GM19397 (cell line): ENCODE data around the gene CMIP.

Experiments used
- ATAC-seq: cut with Tn5 transposase; IDR thresholded peaks from one replicate; pipeline ENCODE4 v1.9.1; 2021; ENCODE audit warnings: mild to moderate bottlenecking, moderate library complexity; ENCODE audit not compliant: unreplicated experiment

The CMIP gene

DNA sequence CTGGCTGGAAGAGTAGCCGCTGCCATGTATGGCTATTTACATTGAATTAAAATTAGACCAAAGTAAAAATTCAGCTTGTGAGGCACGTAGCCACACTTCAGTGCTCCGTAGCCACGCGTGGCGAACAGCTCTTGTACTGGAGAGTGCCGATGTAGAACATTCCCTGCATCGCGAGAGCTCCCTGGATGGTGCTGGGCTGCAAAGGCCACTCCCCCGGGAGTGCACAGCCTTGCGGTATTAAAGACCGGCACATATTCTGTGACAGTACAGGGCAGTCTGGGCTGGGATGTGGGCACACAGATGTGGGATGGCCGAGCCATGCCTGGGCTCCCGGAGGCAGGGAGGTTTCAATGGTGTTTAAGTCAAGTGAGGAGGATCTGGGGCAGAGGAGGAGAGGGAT, 102.2 kb downstream of the CMIP start:
- ATAC-seq: no peak

DNA sequence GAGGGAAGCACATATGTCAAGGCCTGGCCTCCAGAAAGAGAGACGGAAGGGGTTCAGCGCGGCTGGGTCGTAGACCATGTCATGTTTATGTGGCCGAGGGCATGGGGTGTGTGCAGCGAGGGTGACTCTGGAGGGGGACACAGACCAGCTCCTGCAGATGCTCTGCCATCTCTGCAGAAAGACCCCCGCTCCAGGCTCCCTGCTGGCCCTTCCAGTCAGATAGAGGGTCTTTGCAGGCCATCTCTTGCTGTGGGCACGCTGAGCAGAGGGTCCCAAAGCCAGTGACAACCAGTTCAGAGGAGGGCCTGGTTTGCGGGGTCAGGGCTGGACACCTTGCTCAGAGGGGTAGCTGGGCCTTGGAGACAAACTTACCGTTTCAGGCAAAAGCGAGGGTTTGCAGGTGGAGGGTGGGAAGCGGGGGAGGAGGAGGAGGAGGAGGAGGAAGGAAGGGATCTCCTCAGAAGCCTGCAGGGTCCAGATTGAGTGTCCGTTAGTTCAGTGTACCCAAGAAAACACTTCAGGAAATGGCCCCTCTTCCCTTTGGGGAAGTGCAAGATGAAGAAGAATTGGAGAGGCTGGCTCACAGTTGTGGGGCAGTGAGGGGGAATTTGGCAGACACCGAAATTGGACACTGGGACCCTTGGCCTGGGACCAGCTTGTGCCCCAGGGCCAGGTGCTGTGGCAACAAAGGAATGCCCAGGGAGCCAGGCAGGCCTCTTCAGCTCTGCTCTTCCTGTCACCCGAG, 102.8 kb downstream of the CMIP start:
- no peak for ATAC-seq

DNA sequence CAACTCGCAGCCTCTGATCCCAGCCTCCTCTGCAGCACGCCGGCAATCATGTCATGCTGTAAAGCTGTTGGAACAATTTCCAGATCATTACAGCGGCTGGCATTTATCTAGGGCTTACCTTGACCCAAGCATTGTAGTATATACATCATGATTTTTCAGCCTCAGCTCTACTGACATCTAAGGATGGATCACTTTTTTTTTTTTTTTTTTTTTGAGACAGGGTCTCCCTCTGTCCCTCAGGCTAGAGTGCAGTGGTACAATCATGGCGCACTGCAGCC, 103.3 kb downstream of the CMIP start:
- no peak for ATAC-seq

DNA sequence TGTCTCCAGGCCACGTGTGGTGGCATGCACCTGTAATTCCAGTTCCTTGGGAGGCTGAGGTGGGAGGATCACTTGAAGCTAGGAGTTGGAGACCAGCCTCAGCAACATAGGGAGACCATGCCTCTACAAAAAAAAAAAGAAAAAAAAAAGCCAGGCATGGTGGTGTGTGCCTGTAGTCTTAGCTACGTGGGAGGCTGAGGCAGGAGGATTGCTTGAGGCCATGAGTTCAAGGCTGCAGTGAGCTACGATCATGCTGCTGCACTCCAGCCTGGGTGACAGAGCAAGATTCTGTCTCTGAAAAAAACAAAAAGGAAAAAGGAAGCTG, 103.9 kb downstream of the CMIP start:
- ATAC-seq: no peak

DNA sequence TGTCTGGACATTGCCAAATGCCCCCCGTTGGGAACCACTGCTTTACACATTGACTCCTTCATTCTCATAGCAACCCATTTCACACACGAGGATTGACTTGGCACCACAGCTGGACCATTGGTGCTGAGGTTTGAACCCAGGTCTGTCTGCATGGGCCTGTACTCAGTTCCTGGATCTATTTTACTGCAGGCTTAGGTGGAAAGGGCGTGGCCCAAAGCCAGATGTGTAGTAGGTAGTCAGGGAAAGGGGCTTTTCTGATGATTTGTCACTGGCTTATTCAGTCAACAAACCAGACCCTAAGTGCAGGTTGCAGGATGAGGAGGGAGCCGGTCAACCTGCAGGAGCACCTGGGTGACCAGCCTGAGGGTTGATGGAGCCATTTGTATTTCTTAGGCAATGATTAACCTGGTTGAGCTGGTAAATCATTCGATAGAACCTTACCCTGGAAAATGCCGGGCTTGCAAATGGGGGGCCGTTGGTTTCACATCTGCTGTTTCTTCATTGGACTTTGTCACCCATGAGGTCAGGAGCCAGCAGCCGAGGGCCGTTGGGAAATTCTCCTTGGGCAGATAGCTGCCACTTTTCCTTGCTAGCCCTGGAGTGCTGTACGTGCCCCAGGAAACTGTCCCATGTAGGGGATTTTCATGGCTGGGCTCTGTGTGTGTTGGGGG, 104.4 kb downstream of the CMIP start:
- ATAC-seq: no peak

DNA sequence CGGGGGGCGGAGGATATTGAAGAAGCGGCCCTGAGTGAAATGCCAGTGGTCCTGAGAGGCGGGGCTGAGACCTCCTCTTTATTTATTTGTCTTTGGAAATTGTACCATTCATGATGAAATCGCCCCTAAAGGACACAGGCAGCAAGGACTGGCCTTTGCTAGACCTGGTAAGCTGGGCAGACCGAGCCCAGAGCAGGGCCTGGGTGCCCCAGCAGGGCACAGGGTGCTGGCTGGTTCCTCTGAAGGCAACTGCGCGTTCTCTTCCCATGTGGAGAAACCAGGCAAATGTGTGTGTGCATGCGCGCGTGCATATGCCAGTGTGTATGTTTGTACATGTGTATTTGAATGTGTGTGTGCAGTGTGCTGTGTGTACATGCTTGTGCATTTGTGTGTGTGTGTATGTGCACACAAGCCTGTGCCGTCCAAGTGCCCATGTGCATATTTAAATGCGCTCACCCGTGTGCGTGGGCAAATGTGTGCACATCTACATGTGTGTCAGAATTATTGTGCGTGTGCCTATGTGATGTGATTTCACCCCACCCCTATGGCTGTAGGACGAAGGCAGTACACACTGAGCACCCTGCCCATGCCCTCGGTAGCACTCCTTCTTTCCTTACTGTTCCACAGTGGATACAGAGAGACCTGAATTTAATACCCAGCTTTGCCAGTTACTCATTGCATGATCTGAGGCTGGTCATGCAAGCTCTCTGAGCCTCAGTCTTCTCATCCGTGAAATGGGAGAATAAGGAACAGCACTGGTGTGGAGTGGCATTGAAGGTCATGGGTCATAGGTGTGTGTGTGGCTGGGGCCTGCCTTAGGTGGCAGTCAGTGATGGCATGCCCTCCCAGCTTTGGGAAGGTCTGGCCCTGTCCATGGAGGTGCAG, 105.2 kb downstream of the CMIP start:
- no peak for ATAC-seq

DNA sequence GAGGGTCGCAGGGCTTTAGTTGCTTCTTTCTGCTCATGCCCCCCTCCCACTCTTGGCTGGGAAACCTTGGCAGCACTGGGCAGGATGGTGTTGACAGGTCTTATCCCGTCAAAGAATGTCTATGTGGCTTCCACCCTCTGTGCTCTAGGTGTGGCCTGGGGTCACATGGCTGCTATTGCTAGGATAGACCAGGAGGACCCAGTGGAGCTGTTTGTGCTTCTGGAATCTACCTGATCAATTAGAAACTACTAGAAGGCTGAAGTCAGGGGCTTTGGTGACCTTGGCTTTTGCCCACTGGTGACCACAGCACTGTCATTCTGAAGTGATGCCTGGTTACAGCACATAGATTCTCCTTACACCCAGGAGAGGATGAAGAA, 105.8 kb downstream of the CMIP start:
- ATAC-seq: no peak

DNA sequence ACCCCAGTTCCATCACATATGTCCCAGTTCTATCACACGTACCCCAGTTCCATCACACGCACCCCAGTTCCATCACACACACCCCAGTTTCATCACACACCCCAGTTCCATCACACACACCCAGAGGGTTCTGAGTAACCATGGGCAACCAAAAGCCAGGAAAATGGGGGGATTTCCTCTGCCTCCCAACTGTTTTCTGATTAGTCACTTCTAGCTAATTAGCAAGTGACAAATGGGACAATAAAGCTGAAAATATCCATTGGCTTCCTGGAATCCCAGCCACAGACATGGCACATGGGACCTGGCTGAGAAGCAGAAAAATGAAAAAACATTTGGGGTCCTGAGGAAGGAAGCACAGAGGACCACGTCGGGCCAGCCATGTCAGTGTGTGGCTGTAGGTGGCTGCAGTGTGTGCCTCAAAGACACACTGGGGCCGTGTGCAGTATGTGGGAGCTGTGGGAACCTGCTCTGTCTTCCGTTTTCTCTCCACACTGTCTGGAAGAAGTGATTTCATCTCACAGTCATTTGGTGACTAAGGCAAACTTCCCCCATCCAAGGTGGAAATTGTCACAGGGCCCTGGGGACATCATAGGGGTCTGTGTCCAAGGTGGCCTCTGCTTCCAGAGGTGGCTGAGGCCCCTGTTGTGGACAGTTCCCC, 106.7 kb downstream of the CMIP start:
- ATAC-seq: no peak

DNA sequence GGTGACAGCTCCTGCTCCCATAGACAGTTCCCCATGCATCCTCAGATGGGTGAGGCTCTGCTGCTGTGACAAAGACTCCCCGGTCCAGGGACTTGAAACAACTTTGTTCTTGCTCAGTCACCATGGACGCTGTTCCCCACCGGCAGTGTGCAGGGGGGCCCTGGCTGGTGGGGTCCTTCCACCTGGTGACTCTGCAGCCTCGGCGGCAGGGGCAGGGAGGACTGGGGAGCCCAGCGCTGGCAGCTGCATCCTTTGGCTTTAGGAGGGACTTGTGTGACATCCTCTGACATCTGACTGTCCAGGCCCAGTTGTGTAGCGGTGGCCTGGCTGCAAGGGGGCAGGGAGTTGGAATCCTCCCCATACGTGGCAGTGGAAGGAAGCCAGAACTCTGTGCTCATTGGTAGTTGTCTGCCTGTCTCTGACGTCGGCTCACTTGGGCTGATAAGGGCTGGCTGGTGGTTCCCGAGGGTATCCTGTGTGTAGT, 107.3 kb downstream of the CMIP start:
- ATAC-seq: no peak

DNA sequence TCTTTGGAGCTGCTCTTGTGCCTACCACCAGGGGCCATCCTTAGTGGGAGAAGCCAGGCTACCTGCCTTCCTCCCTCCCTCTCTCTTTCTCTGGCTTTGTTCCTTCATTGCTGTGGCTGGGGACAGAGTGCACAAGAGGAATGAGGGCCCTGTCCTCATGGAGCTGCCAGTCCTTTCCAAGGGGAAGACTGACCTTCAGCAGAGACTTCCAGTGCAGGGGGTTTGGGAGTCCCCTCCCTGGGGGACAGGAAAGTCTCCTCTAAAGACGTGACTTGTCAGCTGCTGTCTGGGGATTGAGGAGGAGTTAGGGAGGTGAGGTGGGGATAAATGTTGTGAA, 108.1 kb downstream of the CMIP start:
- ATAC-seq: no peak

DNA sequence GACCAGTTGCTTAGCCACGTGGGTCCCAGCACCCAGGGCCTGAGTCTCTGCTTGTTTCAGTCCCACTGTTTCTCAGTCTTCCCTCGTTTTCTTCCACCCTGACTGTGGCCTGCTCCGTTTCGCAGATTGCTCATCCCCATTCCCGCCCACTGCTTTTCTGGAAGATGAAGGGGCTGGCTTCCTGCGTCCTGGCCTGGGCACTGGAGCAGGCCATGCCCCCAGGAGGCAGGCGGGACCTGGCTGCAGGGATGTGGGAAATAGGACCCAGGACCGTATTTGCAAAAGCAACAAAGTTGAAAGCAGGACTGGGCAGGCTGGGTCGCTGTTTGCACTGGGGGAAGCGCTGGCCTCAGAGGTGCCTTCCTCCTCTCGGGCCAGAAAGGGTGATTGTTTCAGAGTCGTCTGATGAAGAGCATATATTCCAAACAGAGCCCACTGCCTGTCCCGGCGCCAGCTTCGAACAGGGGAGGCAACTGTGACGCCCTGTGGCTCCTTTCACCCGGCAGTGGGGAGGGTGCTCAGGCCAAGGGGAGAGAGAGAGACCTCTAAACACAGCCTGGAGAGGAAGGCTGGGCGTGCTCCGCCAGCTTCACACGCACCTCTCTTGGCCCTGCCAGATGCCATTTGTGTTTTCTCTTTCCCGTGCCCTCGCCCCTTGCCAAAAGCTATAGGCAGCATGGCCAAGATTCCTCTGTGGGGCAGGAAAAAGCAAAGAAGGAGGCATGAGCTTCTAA, 108.6 kb downstream of the CMIP start:
- ATAC-seq: no peak

DNA sequence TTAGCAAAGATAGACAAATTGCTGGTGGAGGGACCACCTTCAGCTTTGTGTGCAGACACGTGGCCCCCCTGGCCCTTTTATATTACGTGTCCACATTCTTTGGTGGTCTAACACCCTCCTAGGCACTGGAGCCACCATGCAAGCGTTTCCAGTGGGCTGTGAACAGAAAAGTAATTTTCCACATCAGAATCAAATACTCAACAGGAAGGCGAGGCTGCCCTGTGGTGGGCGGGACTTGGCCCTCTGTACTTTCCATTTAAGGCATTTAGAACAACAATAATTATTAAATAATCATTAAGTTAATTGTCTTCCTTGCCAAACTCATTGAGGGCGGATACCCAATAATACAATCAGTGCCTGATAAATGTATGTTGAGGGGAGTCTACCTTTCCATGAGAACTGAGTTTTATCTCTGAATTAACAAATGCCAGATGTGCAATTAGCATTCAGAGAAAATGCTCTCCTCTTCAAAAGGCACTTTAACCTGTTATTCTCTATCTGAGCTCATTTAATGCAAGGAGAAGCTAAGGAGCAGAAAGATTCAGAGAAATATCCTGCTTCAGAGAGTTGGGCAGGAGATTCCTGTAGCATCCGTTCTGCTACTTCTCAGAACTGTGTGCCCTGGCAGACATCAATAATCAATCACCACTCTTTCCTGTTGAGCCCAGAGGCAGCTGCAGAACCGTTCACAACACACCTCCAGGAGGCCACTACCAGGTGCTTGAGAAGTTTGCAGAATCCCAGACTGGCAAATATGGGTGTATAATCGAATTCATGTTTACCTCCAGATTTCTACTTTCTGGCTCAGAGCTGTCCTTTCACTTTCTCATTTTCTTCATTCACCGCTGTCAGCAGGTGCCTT, 109.4 kb downstream of the CMIP start:
- ATAC-seq: no peak

DNA sequence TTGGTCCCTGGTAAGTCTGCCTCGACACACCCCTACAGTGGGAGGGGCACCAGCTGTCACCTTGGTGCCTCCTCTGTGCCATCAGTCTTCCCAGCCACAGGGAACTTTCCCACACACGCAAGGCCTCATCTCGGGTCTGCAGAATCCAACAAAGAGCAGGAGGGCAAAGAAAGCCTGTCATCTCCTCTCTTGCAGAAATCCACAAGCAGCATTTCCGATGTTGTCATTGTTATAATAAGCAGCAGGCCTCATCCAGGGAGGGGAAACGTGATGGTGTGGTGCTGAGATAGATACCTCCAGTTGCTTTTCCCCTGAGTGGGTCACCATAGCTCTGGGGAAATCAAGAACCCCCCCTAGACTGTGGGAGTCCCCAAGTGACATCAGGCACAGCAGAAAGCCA, 110.4 kb downstream of the CMIP start:
- ATAC-seq: no peak

DNA sequence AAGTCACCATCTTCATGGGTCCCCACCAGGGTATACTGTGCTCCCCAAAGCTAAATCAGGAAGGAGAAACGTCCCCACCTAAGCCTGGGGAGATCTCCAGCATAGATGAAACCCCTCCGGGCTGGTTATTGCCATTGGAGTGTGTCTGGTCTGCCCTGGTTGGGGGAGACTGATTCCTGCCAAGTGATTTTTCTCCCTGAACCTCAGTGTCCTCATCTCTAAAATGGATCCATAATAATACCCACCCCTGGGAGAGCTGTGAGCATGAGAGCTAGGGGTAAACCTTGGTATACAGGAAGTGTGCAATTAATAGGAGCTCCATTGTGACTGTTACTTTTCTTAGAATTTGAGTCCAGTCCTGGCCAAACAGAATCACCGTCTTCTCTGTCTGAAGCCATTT, 111.1 kb downstream of the CMIP start:
- no peak for ATAC-seq

DNA sequence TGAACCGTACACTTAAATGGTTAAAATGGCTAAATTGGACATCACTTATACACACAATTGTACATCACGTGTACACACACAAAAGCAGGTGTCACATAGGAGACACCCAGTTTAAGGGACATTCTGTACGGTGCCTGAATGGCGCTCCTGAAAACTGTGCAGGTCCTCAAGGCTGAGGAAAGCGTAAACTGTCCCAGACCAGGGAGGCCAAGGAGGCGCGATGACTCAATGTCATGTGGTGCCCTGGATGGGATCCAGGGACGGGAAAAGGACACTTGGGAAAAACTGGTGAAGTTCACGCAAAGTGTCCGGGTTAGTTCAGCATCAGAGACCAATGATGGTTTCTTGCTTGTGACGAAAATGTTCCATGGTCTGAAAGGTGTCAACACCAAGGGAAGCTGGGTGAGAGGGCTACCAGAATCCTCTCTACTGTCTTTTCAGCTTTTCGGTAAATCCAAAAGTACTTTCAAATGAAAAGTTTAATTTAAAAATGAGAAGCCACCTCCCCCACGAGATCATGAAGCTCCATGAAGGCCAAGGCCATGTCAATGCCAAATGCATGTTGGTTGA, 112.2 kb downstream of the CMIP start:
- no peak for ATAC-seq

DNA sequence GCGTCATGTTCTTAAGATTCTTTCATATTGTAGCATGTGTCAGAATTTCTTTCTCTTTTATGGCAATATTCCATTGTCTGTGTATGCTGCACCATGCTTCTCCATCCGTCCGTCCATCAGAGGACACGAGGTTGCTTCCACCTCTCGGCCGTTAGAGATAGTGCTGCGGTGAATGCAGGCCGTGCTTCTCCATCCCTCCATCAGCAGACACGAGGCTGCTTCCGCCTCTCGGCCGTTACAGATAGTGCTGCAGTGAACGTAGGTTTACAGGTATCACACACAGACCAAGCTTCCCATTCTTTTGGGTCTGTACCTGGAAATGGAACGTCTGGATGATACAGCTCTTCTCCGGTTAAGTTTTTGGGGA, 113.5 kb downstream of the CMIP start:
- ATAC-seq: no peak

DNA sequence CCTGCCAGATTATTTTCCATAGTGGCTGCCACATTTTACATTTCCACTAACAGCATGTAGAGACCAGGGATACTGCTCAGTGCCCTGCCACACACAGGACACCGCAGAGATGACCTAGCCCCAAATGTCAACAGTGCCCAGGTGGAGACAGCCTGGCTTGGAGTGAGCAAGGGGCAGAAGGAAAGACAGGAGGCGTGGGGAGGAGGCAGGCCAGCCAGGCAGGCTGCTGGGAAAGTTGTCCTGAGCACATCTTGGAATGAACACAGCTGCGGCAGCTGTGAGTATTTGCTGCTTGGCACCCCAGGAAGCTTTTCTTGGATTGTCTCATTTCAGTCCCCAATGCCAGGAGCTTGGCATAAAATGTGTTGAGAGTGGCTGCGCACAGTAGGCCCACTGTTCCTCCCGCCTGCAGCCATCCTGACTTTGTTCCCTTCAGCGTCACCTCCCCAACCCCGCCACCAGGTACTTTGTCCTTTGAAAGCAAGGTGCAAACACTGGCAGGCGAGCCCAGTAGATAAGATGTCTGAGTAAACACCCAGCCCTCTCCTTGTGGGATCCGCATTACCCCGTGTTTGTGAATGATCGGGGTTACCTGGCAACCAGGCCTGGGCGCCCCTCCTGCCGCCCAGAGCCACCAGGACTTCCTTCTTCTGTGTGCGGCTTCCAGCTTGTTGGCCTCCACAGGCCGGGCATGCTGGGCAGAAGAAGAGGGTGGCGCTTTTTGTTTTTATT, 114.0 kb downstream of the CMIP start:
- ATAC-seq: no peak

DNA sequence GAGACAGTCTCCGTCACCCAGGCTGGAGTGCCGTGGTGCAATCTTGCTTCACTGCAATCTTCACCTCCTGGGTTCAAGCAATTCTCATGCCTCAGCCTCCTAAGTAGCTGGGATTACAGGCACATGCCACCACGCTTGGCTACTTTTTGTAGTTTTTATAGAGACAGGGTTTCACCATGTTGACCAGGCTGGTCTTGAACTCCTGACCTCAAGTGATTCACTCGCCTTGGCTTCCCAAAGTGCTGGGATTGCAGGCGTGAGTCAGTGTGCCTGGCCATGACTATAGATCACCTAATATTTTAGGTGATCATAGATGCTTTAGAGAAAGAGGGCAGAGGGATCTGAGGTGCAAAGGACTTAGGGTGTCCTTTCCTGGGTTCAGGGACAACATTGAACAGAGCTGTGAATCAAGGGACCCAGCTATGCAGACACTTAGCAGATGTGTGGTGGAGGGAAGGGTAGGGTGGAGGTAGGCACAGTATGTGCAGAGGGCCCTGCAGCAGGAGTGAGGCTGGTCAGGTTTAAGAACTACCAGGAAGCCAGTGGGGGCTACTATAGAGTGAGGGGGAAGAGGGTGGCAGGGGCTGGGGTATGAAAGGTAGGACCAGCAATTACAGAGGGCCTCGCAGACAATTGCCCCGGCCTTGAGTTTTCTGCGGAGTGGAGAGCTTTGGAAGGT, 116.5 kb downstream of the CMIP start:
- ATAC-seq: no peak
